ENCODE results near the gene ATP8A1.

Gene ATP8A1

GRCh38 chr4:42566835-42567234 lies 90.1 kb downstream of the ATP8A1 start:
- no peak for DNase-seq

DNA sequence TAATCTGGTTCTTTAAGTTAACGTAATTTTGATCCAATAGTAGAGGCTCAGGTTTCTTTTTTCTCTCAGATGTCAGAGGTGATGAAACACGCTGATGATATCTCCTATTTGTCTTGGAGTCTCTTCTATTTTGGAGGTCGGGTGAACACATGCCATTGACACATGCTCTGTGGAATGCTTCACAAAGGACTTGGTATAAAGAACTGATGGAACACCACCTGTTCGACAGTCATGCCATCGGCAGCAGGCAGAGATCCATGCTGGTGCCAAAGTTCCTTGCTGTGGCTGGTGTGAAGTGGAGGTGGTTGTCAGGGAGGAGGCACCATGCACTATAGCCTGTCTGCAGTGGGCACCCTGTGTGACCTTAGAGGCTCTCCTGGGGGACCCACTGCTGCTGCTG lies 94.9 kb downstream of the ATP8A1 start:
- no peak for DNase-seq

- DNase-seq, result no peak
Observed at GRCh38 chr4:42561031-42561430, 95.9 kb downstream of the ATP8A1 start.

DNA sequence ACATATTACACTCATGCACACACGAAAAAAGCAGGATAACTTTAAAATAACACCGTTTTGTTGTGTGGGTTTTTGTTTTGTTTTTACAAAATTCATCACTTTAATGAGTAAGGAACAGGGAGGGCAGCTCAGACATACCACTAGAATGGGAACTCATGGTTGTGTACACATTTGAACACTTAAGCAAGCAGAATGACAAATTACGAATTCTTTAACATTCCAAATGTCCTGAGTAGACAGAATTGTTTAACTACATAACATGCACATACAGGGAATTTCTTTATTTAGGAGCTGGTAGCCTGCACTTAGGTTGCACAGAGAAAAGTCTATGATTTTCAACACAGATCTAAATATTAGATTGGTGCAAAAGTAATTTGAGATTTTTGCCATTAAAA lies 96.4 kb downstream of the ATP8A1 start:
- DNase-seq, result no peak

GRCh38 chr4:42558156-42558555 lies 98.7 kb downstream of the ATP8A1 start:
- DNase-seq, result no peak

- DNase-seq, result peak; percentile 20
Observed at GRCh38 chr4:42555828-42556227, 101.1 kb downstream of the ATP8A1 start.

GRCh38 chr4:42554072-42554471 lies 102.8 kb downstream of the ATP8A1 start:
- DNase-seq, result no peak

GRCh38 chr4:42549896-42550295 lies 107.0 kb downstream of the ATP8A1 start:
- DNase-seq, result no peak

DNA sequence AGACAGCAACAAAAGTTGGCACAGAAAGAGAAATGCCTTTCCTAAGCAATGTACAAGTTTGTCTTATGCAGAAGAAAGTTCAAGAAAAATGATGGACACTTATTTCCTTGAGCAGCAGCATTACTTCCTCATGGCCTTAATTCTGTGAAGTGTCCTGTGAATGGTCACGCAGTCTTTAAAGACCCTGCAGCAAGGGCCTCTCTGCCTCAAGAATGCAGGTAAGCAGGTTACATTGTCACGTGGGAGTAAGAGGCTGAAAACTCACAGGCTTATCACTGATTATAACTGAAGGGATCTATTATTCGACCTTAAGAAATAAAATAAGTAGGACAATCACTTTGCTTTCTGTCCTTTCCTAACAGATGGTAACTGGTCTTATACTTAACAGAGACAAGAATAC lies 109.1 kb downstream of the ATP8A1 start:
- DNase-seq, result no peak

DNA sequence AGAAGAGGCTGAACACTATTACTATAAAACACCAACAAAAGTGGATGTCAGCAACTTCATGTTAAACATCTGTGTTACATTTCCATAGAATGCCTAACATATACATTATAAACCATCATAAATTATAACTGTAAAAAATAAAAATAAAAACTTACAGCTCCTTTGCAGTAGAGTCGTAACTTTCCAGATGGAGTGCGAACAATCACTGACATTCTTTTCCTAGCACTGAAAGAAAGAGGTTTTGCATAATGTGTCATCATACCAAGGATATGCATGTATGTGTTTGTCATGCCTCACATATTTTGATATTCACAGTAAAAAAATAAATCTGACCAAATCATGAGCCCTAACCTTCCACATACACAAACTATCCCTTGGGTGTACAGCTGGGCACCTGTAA lies 113.1 kb downstream of the ATP8A1 start:
- peak; percentile 69 for DNase-seq

DNA sequence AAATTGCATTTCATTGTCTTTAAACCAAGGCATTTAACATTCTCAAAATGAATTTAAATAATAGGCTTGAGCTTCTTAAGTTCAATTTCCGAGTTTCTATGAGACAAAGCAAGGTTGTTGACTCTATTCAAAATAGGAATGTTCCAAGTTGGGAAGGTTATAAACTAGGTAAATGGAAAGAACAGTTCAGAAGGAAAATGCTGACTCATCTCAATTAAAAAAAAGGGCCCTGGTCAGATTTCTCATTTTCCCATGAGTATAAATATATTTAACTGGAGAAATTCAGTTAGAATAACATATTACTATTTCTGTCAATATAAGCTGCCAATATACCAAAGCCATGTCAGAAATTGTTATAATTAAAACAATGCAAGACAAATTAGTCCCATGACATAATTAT lies 113.8 kb downstream of the ATP8A1 start:
- peak; percentile 6 for DNase-seq

DNA sequence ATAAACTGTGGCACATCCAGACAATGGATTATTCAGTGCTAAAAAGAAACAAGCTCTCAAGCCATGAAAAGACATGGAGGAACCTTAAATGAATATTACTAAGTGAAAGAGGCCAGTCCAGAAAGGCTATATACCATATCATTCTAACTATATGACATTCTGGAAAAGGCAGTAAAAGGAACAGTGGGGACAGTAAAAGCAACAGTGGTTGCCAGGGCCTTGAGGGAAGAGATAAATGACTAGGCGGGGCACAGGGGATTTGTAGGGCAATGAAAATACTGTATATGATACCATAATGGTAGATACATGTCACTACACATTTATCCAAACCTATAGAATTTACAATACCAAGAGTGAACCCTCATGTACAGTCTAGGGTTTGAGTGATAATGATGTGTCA lies 115.3 kb downstream of the ATP8A1 start:
- no peak for DNase-seq

DNA sequence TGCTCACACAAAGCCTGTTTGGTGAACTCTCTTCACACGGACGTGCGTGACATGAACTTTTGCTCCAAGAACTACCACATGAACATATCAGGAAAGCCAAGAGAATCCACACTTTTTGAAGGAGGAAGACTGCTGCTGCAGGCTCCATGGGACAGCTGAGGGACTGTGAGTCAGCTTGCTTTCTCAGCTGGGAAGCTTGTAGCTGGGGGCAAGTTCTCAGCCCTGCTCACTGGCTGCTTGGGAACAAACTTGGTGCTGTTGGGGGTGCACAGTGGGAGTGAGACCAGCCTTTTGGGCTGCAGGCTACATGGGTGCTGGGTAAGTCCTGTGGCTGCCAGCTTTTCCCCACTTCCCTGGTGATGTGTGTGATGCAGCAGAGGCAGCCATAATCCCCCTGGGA lies 123.9 kb downstream of the ATP8A1 start:
- DNase-seq, result peak; percentile 9

DNA sequence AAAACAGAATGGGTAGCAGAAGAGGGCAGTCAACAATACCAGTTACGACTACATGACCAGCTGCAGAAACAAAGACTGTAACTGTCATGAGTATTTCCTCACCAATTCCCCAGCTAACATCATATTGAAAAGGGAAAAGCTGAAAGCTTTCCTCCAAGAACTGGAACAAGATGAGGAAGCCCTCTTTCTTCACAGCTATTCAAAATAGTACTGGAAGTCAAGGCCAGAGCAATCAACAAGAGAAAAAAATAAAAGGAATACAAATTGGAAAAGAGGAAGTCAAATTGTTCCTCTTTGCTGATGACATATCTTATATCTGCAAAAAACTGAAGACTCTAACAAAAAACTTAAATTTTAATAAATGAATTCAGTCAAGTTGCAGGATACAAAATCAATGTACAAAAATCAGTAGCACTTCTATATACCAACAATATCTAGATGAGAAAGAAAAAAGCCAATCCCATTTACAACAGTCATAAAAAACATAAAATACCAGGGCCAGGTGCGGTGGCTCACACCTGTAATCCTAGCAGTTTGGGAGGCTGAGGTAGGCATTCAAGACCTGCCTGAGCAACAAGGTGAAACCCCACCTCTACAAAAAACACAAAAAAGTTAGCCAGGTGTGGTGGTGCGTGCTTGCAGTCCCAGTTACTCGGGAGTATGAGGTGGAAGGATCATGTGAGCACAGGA lies 125.4 kb downstream of the ATP8A1 start:
- no peak for DNase-seq

GRCh38 chr4:42523066-42523718 lies 133.7 kb downstream of the ATP8A1 start:
- no peak for DNase-seq

DNA sequence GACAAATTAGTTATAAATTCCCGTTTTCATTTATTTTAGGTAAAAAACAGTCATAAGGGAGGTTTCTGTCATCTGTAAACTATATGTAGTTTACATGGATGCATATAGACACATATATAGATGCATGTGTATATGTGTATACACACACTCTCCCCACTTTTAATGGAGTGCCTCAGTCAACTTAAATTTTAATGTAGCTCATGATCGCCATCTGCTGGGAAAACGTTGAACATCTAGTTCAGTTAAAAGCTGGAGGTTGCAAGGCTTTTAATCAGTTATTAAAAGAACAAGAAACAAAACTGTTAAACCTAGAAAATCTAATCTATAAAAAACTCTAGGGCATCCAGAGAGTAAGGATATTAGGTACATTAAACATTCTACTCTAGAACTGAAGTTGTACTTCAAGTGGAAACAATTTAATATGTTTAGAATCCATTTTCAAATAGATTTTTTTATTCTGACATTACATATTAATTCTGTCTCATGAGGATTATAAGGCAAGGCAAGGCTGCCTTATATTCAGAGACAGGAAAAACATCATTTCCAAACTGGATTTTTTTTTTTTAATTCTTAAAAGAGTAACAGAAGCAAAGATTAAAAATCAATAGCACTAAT lies 137.0 kb downstream of the ATP8A1 start:
- peak; percentile 54 for DNase-seq

GRCh38 chr4:42515156-42515884 lies 141.6 kb downstream of the ATP8A1 start:
- peak; percentile 34 for DNase-seq

- DNase-seq, result no peak
Observed at GRCh38 chr4:42513748-42514492, 143.0 kb downstream of the ATP8A1 start.

DNA sequence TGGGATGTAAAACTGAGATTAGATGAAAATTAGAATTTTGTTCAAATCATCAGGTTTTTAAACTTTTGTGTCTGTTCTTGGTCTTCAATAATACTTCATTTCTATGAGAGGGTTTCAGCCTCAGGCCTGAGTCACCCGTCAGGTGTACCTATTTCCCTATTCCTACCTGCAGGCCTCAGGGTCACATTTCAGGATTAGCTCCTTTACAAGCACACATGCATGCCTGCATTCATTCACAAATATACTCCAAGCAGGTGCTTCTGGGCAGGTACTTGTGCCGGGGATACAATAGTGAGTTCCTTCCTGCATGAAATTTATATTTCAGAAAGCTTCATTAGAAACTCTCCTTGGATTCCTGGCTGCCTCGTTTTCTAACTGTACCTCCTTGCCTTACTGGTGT lies 144.7 kb downstream of the ATP8A1 start:
- DNase-seq, result no peak

- no peak for DNase-seq
Observed at GRCh38 chr4:42510225-42510624, 146.7 kb downstream of the ATP8A1 start.

DNA sequence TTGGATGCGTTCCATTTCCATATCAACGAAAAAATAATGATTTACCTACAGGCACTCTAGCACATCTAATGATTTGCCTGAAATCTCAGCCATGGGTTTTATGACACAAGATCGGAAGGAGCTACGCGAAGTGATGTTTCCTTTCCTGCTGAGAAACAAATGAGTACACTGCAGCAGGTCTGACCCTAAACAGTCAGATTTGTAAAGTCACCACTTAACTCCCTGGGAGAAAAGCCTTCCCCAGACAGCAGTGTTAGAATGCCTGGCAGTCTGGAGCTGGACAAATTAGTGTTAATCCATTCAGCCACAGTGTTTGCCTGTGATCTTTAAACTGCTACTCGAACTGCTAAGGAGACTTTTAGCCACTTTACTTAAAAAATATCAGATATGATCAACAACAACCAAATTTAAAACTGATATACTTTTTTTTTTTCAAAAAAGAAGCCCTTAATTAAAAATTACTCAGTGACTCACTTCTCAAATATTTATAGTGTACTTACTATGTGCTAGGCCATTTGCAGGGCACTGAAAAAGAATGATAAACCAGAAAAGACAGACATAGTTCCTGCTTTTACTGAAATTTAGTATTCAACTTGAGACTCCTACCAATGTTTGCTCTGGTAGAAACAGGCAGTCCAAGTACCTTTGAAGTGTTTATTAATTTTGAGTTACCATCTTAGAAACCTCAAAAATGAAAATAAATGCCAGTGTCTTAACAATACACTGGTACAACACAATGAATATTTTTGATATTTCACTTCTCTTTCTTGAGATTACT lies 155.1 kb downstream of the ATP8A1 start:
- DNase-seq, result no peak

DNA sequence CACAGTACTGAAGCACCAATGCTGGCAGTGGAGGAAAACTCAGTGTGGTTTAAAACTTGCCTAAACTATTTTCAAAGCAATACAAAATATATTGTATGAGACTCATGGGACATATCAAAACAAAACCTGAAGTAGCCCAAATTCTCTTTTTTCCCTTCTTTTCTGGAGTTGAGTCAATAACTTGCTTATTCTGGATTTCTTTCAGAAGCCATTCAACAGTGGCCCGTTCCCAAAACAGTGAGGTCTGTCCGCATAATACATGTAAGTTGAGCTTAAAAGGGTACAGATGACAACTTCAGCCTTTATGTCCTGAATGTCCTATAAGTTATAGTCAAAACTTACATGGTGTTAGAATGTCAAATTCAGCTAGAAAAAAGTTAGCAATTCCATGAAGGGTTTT lies 158.9 kb downstream of the ATP8A1 start:
- no peak for DNase-seq
